ENCODE measurements around the gene CIITA. TPM values are rescaled to one million over a fixed set of nuclear protein-coding genes. Genes with fewer than 3 reads are reported as not detected.

Gene CIITA, protein sequence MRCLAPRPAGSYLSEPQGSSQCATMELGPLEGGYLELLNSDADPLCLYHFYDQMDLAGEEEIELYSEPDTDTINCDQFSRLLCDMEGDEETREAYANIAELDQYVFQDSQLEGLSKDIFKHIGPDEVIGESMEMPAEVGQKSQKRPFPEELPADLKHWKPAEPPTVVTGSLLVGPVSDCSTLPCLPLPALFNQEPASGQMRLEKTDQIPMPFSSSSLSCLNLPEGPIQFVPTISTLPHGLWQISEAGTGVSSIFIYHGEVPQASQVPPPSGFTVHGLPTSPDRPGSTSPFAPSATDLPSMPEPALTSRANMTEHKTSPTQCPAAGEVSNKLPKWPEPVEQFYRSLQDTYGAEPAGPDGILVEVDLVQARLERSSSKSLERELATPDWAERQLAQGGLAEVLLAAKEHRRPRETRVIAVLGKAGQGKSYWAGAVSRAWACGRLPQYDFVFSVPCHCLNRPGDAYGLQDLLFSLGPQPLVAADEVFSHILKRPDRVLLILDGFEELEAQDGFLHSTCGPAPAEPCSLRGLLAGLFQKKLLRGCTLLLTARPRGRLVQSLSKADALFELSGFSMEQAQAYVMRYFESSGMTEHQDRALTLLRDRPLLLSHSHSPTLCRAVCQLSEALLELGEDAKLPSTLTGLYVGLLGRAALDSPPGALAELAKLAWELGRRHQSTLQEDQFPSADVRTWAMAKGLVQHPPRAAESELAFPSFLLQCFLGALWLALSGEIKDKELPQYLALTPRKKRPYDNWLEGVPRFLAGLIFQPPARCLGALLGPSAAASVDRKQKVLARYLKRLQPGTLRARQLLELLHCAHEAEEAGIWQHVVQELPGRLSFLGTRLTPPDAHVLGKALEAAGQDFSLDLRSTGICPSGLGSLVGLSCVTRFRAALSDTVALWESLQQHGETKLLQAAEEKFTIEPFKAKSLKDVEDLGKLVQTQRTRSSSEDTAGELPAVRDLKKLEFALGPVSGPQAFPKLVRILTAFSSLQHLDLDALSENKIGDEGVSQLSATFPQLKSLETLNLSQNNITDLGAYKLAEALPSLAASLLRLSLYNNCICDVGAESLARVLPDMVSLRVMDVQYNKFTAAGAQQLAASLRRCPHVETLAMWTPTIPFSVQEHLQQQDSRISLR
- 0.15 and 0.33 TPM in 2 replicates for total RNA-seq

DNA sequence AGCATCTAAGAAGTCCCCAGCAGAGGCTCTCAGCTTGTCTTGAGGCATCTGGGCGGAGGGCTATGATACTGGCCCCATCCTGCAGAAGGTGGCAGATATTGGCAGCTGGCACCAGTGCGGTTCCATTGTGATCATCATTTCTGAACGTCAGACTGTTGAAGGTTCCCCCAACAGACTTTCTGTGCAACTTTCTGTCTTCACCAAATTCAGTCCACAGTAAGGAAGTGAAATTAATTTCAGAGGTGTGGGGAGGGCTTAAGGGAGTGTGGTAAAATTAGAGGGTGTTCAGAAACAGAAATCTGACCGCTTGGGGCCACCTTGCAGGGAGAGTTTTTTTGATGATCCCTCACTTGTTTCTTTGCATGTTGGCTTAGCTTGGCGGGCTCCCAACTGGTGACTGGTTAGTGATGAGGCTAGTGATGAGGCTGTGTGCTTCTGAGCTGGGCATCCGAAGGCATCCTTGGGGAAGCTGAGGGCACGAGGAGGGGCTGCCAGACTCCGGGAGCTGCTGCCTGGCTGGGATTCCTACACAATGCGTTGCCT is at the start of gene CIITA:
TSS of gene CIITA (plus strand) at position 404 of the 543 bp plus-strand sequence. CDS start at position 533, 129 bp downstream.

DNA sequence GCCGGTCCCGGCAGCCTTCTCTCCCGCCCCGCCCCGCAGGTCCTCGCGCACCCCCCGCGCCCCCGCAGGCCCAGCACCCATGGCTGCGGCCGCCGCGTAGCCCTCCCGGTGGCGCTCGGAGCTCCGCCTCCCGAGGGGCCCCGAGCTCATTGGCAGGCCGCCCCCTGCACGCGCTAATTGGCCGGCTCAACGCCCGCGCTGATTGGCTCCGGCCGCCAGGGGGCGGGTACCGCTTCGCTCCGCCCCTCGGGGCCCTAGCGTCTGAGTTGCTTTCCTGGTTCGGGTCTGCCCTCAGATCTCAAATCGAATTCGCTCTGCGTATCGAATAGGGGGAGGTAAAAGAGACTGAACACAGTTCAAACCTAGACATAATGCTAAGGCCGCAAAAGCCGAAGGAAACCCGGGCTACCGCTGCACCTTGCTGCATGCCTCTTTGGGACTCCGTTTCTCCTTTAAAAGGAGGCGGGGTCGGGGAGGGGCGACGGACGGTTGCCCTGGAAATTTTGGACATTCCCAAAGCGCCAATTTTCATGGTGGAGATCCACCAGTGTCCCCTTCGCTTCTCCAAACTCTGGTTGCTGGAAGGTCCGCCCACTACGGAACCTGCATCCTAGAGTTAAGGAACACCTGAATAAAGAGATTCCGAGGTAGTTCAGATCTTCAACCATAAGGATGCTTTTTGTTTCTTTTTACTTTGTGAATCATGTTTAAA is 65.5 kb downstream of the CIITA start, which contains the start of gene DEXI:
TSS of gene DEXI (minus strand) at position 117 of the 712 bp plus-strand sequence. CDS start 463 bp downstream, outside the sequence.

DNA sequence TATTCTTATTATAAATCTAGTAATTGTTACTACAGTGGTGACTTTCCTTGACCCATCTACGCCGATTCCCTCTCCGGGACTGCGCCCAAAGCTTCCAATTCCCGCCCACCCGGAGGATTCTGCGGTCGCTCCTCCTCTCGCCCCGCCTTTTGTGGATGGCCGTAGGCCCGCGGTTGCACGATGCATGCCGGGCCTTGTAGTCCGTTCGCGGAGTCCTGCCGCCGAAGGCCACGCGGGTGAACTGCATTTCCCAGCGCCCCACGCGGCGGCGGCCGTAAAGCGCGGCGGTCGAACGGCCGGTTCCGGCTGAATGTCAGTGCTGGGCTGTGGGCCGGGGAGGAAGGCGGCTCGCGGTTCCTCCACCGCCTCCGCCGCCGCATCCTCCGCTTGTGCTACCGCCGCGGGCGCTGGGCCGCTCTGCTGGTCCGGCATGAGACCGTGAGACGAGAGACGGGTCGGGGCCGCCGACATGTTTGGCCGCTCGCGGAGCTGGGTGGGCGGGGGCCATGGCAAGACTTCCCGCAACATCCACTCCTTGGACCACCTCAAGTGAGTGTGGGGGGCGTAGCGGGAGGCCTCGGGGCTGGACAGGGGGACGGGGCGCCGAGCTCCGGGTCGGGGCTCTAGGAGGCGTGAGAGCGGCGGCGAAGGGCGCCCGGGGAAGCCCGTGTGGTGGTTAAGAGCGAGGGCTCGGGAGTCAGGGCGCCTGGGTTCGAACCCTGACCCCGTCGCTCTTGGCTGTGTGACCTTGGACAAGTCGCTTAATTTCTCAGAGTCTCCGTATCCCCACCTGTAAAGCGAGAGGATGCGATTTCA is 67.5 kb downstream of the CIITA start, which contains the start of gene CLEC16A:
TSS of gene CLEC16A (plus strand) at position 316 of the 816 bp plus-strand sequence. CDS start at position 470, 154 bp downstream.

Other genes starting within 250 kb of the CIITA start
- gene TEKT5, start 182.3 kb upstream of the CIITA start, total RNA-seq: 0.15 TPM in 1 of 2 replicates, not detected in the other
- 18.2 and 23.6 TPM in 2 replicates for gene NUBP1, start 133.4 kb upstream of the CIITA start, total RNA-seq
- not detected in 2 replicates for gene TVP23A, start 58.4 kb upstream of the CIITA start, total RNA-seq
- gene DEXI, start 65.3 kb downstream of the CIITA start, total RNA-seq: 47.7 and 88.5 TPM in 2 replicates
- gene CLEC16A, start 67.4 kb downstream of the CIITA start, total RNA-seq: 21.7 and 23.1 TPM in 2 replicates